DND-41 (cell line): ENCODE results near the gene NAT8L.

Source experiments
- EZH2 ChIP-seq: IDR thresholded peaks from 3 replicates; pipeline ENCODE4 v1.6.1; 2012; ENCODE audit warnings: borderline replicate concordance, low read depth, mild to moderate bottlenecking, moderate library complexity, low read length, inconsistent platforms; ENCODE audit not compliant: severe bottlenecking
- TF ChIP-seq, protein P1 (sequence below): IDR thresholded peaks from 2 replicates; pipeline ENCODE4 v1.5.1; 2012; ENCODE audit warnings: borderline replicate concordance, low read length, moderate library complexity, mild to moderate bottlenecking; ENCODE audit not compliant: poor library complexity, severe bottlenecking; ENCODE audit errors: extremely low read depth

DNA sequence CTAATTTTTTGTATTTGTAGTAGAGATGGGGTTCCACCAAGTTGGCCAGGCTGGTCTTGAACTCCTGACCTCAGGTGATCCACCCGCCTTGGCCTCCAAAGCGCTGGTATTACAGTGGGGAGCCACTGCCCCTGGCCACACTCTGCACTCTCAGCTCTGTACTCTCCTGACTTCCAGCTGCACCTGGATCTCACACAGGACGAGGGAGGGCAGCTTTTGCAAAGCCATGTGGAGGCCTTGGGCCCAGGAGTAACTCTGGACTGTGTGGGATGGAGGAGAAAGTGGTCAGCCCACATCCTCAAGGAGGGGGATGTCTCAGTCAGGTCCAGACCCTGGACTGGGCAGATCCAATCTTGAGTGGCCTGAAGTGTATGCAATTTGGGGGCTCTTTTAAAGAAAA, 23.0 kb downstream of the NAT8L start:
- TF ChIP-seq, protein P1, sequence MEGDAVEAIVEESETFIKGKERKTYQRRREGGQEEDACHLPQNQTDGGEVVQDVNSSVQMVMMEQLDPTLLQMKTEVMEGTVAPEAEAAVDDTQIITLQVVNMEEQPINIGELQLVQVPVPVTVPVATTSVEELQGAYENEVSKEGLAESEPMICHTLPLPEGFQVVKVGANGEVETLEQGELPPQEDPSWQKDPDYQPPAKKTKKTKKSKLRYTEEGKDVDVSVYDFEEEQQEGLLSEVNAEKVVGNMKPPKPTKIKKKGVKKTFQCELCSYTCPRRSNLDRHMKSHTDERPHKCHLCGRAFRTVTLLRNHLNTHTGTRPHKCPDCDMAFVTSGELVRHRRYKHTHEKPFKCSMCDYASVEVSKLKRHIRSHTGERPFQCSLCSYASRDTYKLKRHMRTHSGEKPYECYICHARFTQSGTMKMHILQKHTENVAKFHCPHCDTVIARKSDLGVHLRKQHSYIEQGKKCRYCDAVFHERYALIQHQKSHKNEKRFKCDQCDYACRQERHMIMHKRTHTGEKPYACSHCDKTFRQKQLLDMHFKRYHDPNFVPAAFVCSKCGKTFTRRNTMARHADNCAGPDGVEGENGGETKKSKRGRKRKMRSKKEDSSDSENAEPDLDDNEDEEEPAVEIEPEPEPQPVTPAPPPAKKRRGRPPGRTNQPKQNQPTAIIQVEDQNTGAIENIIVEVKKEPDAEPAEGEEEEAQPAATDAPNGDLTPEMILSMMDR, result no peak
- no peak for TF ChIP-seq EZH2
